Endothelial cell (in vitro differentiated cells): ENCODE measurements around the gene MYORG. TPM values are rescaled to one million over a fixed set of nuclear protein-coding genes. Genes with fewer than 3 reads are reported as not detected.
"Not testable (repeated sequence)": the region's sequence is repeated elsewhere in the genome, so short reads cannot be mapped to it uniquely, and the experiment has no call there.

ENCODE experiments used
- DNase-seq: peaks from one replicate; pipeline ENCODE4 v3.0.0; 2021; ENCODE audit warnings: low spot score
- H3K27ac Mint-ChIP-seq: one replicate; pipeline ENCODE4 v1.8.0; 2021; ENCODE audit warnings: mixed read lengths, inconsistent platforms; ENCODE audit not compliant: unreplicated experiment
- H3K27me3 Mint-ChIP-seq: one replicate; pipeline ENCODE4 v1.8.0; 2021; ENCODE audit warnings: mild to moderate bottlenecking, moderate library complexity, mixed read lengths, inconsistent platforms; ENCODE audit not compliant: unreplicated experiment
- H3K36me3 Mint-ChIP-seq: one replicate; pipeline ENCODE4 v1.8.0; 2021; ENCODE audit warnings: mild to moderate bottlenecking, low read depth, mixed read lengths, inconsistent platforms; ENCODE audit not compliant: unreplicated experiment
- H3K4me1 Mint-ChIP-seq: one replicate; pipeline ENCODE4 v1.8.0; 2021; ENCODE audit warnings: mild to moderate bottlenecking, mixed read lengths, inconsistent platforms; ENCODE audit not compliant: unreplicated experiment
- H3K4me3 Mint-ChIP-seq: one replicate; pipeline ENCODE4 v1.8.0; 2021; ENCODE audit warnings: mild to moderate bottlenecking, mixed read lengths, inconsistent platforms; ENCODE audit not compliant: unreplicated experiment
- H3K9me3 Mint-ChIP-seq: one replicate; pipeline ENCODE4 v1.8.0; 2021; ENCODE audit warnings: mixed read lengths, inconsistent platforms; ENCODE audit not compliant: unreplicated experiment
- total RNA-seq: library from RNA; stranded (reverse); fragmentation: NEBNext Ultra II Directional; extraction: Animal tissue kit (Norgen Biotek cat#: 25700); gene quantifications from one replicate; pipeline ENCODE4 v1.2.1, GENCODE V29; 2021; ENCODE audit not compliant: unreplicated experiment
- TF ChIP-seq, protein P1 (sequence below): fragments of 200-600 bp; sonication (generic); IDR thresholded peaks from one replicate; pipeline ENCODE4 v1.5.0; 2021; ENCODE audit warnings: antibody characterized with exemption; ENCODE audit not compliant: unreplicated experiment

The MYORG gene
- total RNA-seq, 1 donor from 2014 or later = 77.0 TPM

DNA sequence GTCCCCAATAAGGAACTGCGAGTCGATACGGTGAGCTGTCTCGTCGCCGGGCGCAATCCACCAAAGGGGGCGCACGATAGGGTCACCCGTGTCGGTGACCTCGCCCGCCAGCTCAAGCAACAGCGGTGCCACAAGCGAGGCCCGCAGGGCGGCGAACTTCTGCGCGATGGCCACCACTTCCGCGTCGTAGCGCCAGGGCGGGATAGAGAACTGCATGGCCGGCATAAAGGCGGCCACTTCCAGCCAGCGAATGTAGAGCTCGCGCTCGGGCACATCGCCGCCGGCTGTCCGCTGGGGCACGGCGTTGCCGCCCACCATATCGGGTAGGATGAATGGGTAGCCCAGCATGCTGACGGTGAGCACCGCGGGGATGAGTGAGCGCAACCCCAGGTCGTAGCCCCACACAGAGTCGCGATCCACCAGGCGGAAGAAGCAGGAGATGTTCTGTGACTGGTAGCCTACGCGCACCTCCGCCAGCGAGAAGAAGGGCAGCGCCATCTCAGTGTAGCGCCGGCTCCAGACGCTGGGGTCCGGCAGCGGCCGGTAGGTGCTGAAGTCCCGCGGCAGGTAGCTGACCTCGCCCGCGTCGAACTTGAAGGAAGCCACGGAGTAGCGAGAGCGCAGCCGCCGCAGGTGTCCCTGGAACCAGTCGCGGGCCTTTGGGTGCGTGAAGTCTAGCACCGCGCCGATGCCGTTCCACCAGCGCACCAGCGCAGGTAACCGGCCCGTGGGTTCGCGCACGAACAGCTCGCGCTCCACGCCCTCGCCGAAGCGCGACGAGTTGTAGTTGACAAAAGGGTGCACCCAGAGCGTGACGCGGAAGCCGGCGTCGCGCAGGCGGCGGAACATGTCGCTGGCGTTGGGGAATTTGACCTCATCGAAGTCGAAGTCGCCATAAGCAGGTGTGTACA is 5.5 kb downstream of the MYORG start:
- H3K36me3 Mint-ChIP-seq = peaks cover 71% of the 10 kb centered on the region
- TF ChIP-seq, protein P1, sequence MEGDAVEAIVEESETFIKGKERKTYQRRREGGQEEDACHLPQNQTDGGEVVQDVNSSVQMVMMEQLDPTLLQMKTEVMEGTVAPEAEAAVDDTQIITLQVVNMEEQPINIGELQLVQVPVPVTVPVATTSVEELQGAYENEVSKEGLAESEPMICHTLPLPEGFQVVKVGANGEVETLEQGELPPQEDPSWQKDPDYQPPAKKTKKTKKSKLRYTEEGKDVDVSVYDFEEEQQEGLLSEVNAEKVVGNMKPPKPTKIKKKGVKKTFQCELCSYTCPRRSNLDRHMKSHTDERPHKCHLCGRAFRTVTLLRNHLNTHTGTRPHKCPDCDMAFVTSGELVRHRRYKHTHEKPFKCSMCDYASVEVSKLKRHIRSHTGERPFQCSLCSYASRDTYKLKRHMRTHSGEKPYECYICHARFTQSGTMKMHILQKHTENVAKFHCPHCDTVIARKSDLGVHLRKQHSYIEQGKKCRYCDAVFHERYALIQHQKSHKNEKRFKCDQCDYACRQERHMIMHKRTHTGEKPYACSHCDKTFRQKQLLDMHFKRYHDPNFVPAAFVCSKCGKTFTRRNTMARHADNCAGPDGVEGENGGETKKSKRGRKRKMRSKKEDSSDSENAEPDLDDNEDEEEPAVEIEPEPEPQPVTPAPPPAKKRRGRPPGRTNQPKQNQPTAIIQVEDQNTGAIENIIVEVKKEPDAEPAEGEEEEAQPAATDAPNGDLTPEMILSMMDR = no peak
- H3K27ac Mint-ChIP-seq = no peak overlapping the region
- peaks cover 33% of the 10 kb centered on the region for H3K4me1 Mint-ChIP-seq
- H3K27me3 Mint-ChIP-seq = peaks cover 22% of the 10 kb centered on the region
- no peak for DNase-seq
- peak overlapping the region; percentile 51 for H3K4me3 Mint-ChIP-seq
- H3K9me3 Mint-ChIP-seq = peaks cover 14% of the 10 kb centered on the region

- DNase-seq = no peak
- Mint-ChIP-seq H3K36me3 (peaks cover 71% of the 10 kb centered on the region), H3K27me3 (peaks cover 17% of the 10 kb centered on the region), H3K4me1 (peaks cover 29% of the 10 kb centered on the region), H3K27ac (peak overlapping the region; percentile 57), H3K4me3 (peak overlapping the region; percentile 73), H3K9me3 (peaks cover 14% of the 10 kb centered on the region)
- TF ChIP-seq, protein P1 = no peak
Measured at GRCh38 chr9:34370335-34370969, 6.2 kb downstream of the MYORG start.

DNA sequence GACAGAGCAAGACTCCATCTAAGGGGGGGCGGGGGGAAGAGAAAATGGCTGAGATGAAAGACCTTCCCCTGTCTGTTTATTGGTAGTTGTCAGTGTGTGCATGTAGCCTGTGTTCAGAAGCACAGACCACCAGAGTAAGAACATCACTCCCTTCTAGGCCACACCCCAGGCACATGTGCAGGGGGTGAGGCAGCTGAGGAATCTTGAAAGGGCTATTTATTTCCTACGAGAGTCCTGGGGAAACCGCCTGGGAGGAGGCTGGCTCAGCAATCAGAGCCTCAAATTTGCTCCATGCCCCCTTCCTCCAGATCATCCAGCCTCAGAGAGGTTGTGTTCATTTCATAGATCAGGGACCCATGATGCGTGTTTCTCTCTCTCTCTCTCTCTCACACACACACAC is 7.1 kb downstream of the MYORG start:
- Mint-ChIP-seq H3K9me3 (peaks cover 14% of the 10 kb centered on the region), H3K36me3 (peaks cover 71% of the 10 kb centered on the region), H3K27ac (peak overlapping the region; percentile 57), H3K4me1 (peaks cover 30% of the 10 kb centered on the region), H3K27me3 (peaks cover 15% of the 10 kb centered on the region), H3K4me3 (peak overlapping the region; percentile 73)
- TF ChIP-seq, protein P1 = no peak
- DNase-seq = no peak

GRCh38 chr9:34368796-34369195 is 7.9 kb downstream of the MYORG start:
- H3K4me1 Mint-ChIP-seq = peaks cover 30% of the 10 kb centered on the region
- H3K27me3 Mint-ChIP-seq = peaks cover 12% of the 10 kb centered on the region
- not testable (repeated sequence) for H3K27ac Mint-ChIP-seq, DNase-seq
- H3K4me3 Mint-ChIP-seq = peak overlapping the region; percentile 73
- H3K9me3 Mint-ChIP-seq = peaks cover 14% of the 10 kb centered on the region
- peaks cover 63% of the 10 kb centered on the region for H3K36me3 Mint-ChIP-seq

GRCh38 chr9:34367751-34368410 is 8.8 kb downstream of the MYORG start:
- H3K27ac Mint-ChIP-seq, DNase-seq: not testable (repeated sequence)
- Mint-ChIP-seq H3K27me3 (peaks cover 13% of the 10 kb centered on the region), H3K4me1 (peaks cover 39% of the 10 kb centered on the region), H3K36me3 (peaks cover 60% of the 10 kb centered on the region), H3K4me3 (peak overlapping the region; percentile 25), H3K9me3 (peaks cover 14% of the 10 kb centered on the region)
